Caco-2 (cell line): ENCODE data around the gene C20orf144. TPM values are rescaled to one million over a fixed set of nuclear protein-coding genes. Genes with fewer than 3 reads are reported as not detected.

Experiments
- BruUV-seq: library from RNA; stranded (reverse); fragments of 400-500 nt; replicated peaks from 2 replicates; lab custom pipeline; 2021; lab: Mats Ljungman, UMichigan
- CTCF ChIA-PET: fragments of 300-600 bp; sonication (Branson Sonifier 250); formaldehyde crosslinking; loops from one replicate; lab custom pipeline; 2022; ENCODE audit warnings: antibody characterized with exemption; lab: Charles Lee
- POLR2A ChIA-PET: fragments of 300-600 bp; sonication (Branson Sonifier 250); formaldehyde crosslinking; loops from one replicate; lab custom pipeline; 2022; ENCODE audit warnings: antibody characterized with exemption; lab: Charles Lee
- DNase-seq, 2 experiments: peaks; one replicate each; pipeline versions ENCODE4 v3.0.0 to v3.0.0-alpha.2; 2020 to 2022
- H3K27me3 ChIP-seq: replicated peaks from 2 replicates; pipeline ENCODE4 v1.6.0; 2011; ENCODE audit warnings: low read length; ENCODE audit not compliant: control insufficient read depth, insufficient read depth
- H3K36me3 ChIP-seq: 2 replicates; pipeline ENCODE4 v1.5.1; 2011; ENCODE audit warnings: low read length; ENCODE audit not compliant: control insufficient read depth, insufficient read depth
- H3K4me1 ChIP-seq: fragments of 250-450 bp; sonication (Bioruptor Pico); 2 replicates; pipeline ENCODE4 v1.5.1; 2020; ENCODE audit warnings: mild to moderate bottlenecking
- H3K4me3 ChIP-seq: 2 replicates; pipeline ENCODE4 v1.5.1; 2011; ENCODE audit warnings: low read depth, mild to moderate bottlenecking, control low read depth, low read length
- H3K9me3 ChIP-seq: fragments of 250-450 bp; sonication (Bioruptor Pico); 2 replicates; pipeline ENCODE4 v1.5.1; 2020; ENCODE audit warnings: mild to moderate bottlenecking, moderate library complexity
- H3K27ac Mint-ChIP-seq: one replicate; pipeline ENCODE4 v1.8.0; 2022; ENCODE audit warnings: mixed read lengths; ENCODE audit not compliant: unreplicated experiment
- H3K27me3 Mint-ChIP-seq: one replicate; pipeline ENCODE4 v1.8.0; 2022; ENCODE audit warnings: mixed read lengths; ENCODE audit not compliant: insufficient read depth, unreplicated experiment
- H3K36me3 Mint-ChIP-seq: one replicate; pipeline ENCODE4 v1.8.0; 2022; ENCODE audit warnings: mild to moderate bottlenecking, mixed read lengths; ENCODE audit not compliant: insufficient read depth, unreplicated experiment
- H3K4me1 Mint-ChIP-seq: one replicate; pipeline ENCODE4 v1.8.0; 2022; ENCODE audit warnings: low read depth, mixed read lengths; ENCODE audit not compliant: unreplicated experiment
- H3K4me3 Mint-ChIP-seq: one replicate; pipeline ENCODE4 v1.8.0; 2022; ENCODE audit warnings: mild to moderate bottlenecking, moderate library complexity, mixed read lengths; ENCODE audit not compliant: unreplicated experiment
- H3K9me3 Mint-ChIP-seq: one replicate; pipeline ENCODE4 v1.8.0; 2022; ENCODE audit warnings: mixed read lengths; ENCODE audit not compliant: unreplicated experiment
- intact Hi-C: fragments of 100-400 bp; cut with micrococcal nuclease; formaldehyde crosslinking; loops from one replicate; pipeline ENCODE4 v1.10.0; 2022; ENCODE audit not compliant: unreplicated experiment
- total RNA-seq: library from RNA; stranded (reverse); gene quantifications from 2 replicates; pipeline ENCODE4 v1.2.3, GENCODE V29; 2022
- TF ChIP-seq, protein P1 (sequence below), 2 experiments: fragments of 200-600 bp in 1 of 2; IDR thresholded peaks; 1 replicate in 1 of 2; 2 replicates in 1 of 2; pipeline versions ENCODE4 v1.5.1 to v1.8.0; 2011 to 2022; ENCODE audit warnings: antibody characterized with exemption in 1 of 2, control low read depth in 1 of 2, inconsistent platforms in 1 of 2, low read depth in 1 of 2, low read length in 1 of 2, mild to moderate bottlenecking in 1 of 2, moderate library complexity in 1 of 2; ENCODE audit not compliant: insufficient read depth in 1 of 2, severe bottlenecking in 1 of 2, unreplicated experiment in 1 of 2

C20orf144 gene
- total RNA-seq, 1 experiment from 2014 or later, result 0.18 TPM

DNA sequence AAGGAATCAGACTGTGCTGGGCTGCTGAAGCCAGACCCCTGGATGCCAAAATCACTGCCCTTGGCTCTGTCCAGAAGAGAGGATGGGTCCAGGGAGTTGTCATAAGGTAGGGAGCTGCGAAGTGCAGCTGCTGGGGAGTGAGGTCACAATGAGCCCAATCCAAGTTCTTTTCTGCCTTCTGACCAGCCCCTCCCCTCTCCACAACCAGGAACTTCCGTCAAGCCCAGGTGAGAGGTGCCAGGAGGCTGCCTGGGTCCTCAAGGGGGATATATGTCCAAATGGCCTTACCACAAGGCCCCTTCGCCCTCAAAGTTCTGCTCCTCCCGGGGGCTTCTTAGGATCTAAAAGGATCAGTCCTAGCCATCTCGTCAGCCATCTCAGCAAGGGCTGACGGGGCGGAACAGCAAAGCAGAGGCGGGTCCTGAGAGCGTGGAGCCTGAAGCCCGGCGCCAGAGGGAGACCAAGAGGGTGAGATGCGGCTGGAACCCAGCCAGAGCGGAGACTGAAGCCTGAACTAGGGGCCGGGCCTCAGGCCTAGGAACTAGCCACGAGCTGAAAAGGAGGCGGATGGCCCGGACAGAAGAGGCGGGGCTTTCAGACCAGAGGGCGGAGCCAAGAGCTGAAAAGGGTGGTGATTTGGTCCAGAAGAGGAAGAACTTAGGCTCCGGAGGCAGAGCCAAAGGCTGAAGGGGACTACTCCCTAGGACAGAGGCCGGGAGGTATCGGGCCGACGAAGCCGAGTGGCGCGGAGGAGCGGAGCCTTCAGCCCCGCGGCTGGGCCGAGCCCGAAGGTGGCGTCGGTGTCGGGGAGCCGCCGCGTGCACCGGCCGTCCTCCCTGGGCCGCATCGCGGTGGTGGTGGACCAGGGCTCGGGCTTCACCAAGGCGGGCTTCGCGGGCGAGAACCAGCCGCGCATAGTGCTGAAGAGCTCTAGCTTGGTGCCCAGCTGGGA, 4.4 kb downstream of the C20orf144 start, which contains the start of gene ACTL10:
TSS of gene ACTL10 (plus strand) at position 651 of the 952 bp plus-strand sequence. CDS start 555 bp downstream, outside the sequence.
- H3K4me1 Mint-ChIP-seq, result peaks cover 24% of the 10 kb centered on the region
- no peaks in the 10 kb centered on the region for H3K27me3 Mint-ChIP-seq

DNA sequence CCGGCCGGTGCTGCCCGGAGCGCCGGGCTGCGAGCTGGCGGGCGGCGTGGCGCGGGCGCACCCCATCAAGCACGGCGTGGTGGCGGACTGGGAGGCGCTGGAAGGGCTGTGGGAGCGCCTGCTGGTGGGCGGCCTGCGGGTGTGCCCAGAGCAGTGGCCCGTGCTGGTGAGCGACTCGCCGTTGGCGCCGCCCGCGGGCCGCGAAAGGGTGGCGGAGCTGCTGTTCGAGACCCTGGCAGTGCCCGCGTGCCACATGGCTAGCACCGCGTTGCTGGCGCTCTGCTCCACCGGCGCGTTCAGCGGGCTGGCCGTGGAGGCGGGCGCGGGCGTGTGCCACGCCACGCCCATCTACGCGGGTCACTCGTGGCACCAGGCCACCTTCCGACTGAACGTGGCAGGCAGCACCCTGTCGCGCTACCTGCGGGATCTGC, 5.1 kb downstream of the C20orf144 start:
- TF ChIP-seq, protein P1, sequence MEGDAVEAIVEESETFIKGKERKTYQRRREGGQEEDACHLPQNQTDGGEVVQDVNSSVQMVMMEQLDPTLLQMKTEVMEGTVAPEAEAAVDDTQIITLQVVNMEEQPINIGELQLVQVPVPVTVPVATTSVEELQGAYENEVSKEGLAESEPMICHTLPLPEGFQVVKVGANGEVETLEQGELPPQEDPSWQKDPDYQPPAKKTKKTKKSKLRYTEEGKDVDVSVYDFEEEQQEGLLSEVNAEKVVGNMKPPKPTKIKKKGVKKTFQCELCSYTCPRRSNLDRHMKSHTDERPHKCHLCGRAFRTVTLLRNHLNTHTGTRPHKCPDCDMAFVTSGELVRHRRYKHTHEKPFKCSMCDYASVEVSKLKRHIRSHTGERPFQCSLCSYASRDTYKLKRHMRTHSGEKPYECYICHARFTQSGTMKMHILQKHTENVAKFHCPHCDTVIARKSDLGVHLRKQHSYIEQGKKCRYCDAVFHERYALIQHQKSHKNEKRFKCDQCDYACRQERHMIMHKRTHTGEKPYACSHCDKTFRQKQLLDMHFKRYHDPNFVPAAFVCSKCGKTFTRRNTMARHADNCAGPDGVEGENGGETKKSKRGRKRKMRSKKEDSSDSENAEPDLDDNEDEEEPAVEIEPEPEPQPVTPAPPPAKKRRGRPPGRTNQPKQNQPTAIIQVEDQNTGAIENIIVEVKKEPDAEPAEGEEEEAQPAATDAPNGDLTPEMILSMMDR (IDR thresholded peaks at IDR 0.05; ENCODE audit: insufficient read depth in 1 of 2, low read depth in 1 of 2, low read length in 1 of 2, severe bottlenecking in 1 of 2, unreplicated experiment in 1 of 2), result peak in 1 of 2 experiments; percentile 23
- Histone ChIP-seq H3K36me3 (peaks cover 11% of the 10 kb centered on the region), H3K27me3 (no peaks in the 10 kb centered on the region), H3K4me3 (peak overlapping the region; percentile 78), H3K4me1 (peaks cover 25% of the 10 kb centered on the region), H3K9me3 (no peaks in the 10 kb centered on the region)
- BruUV-seq, result TSS peak; percentile 26
- peak in 1 of 2 experiments; percentile 82 for DNase-seq
- intact Hi-C loops, result loop anchor here (2.0 to 5.0 kb wide), 2 partner anchors 20 to 265 kb away; partner anchors contain the start of genes CDK5RAP1 and E2F1
- CTCF ChIA-PET, result interaction anchor here (0.7 to 6.5 kb wide), 29 partner anchors 7 to 462 kb away, joined by 3 to 127 read pairs (median 6); partner anchors contain the start of genes CBFA2T2, CDK5RAP1, CHMP4B and PXMP4
- Mint-ChIP-seq H3K9me3 (no peaks in the 10 kb centered on the region), H3K4me3 (peak overlapping the region; percentile 84), H3K36me3 (peaks cover 58% of the 10 kb centered on the region), H3K27me3 (no peaks in the 10 kb centered on the region), H3K4me1 (peaks cover 24% of the 10 kb centered on the region), H3K27ac (peak overlapping the region; percentile 85)
- POLR2A ChIA-PET, result interaction anchor here (0.5 to 3.0 kb wide), 24 partner anchors 8 to 445 kb away, joined by 3 to 28 read pairs (median 5); partner anchors contain the start of genes CBFA2T2, EIF2S2, PXMP4 and RALY

More for the DNA sequence above, 4.4 kb downstream of the C20orf144 start, which contains the start of gene ACTL10:
- H3K4me3 Mint-ChIP-seq, result peak within 1 kb of the TSS; percentile 84
- Histone ChIP-seq H3K27me3 (no peaks in the 10 kb centered on the region), H3K9me3 (no peaks in the 10 kb centered on the region), H3K4me1 (peaks cover 25% of the 10 kb centered on the region), H3K36me3 (peaks cover 11% of the 10 kb centered on the region), H3K4me3 (peak within 1 kb of the TSS; percentile 78)
- peaks cover 65% of the 10 kb centered on the region for H3K36me3 Mint-ChIP-seq
- CTCF ChIA-PET, result interaction anchor here (0.5 to 6.5 kb wide), 24 partner anchors 8 to 697 kb away, joined by 3 to 127 read pairs (median 4); partner anchors contain the start of genes CBFA2T2, CDK5RAP1, CHMP4B and ITCH
- TF ChIP-seq, protein P1 (IDR thresholded peaks at IDR 0.05; ENCODE audit: insufficient read depth in 1 of 2, low read depth in 1 of 2, low read length in 1 of 2, severe bottlenecking in 1 of 2, unreplicated experiment in 1 of 2), result peak; percentile 19 to 64
- no peaks in the 10 kb centered on the region for H3K9me3 Mint-ChIP-seq
- intact Hi-C loops, result loop anchor here (1.0 to 5.0 kb wide), 8 partner anchors 8 to 463 kb away; partner anchors contain the start of genes CDK5RAP1, E2F1, NECAB3 and PXMP4
- peak within 1 kb of the TSS; percentile 85 for H3K27ac Mint-ChIP-seq
- POLR2A ChIA-PET, result interaction anchor here (0.5 to 3.0 kb wide), 24 partner anchors 8 to 446 kb away, joined by 3 to 28 read pairs (median 4); partner anchors contain the start of genes CBFA2T2, CDK5RAP1, EIF2S2 and PXMP4
- DNase-seq, result peak; percentile 100
- BruUV-seq, result TSS peak; percentile 9
